Naive B cell (primary cell): ENCODE results near the gene ZNF844. TPM values are rescaled to one million over a fixed set of nuclear protein-coding genes. Genes with fewer than 3 reads are reported as not detected.
"Not testable (repeated sequence)": the region's sequence is repeated elsewhere in the genome, so short reads cannot be mapped to it uniquely, and the experiment has no call there.

Experiments used
- ATAC-seq, 2 donors: fragments of 150-1000 bp; cut with Tn5 transposase; 2 replicates each; pipeline ENCODE4 v1.10.0; 2021; ENCODE audit warnings: low read depth in 2 of 2, mild to moderate bottlenecking in 2 of 2, moderate library complexity in 2 of 2
- DNase-seq: peaks from one replicate; pipeline ENCODE4 v3.0.0; 2022
- H3K27ac Mint-ChIP-seq, 6 donors: one replicate each; pipeline ENCODE4 v1.8.0; 2020 to 2022; ENCODE audit warnings: mild to moderate bottlenecking in 6 of 6, mixed read lengths in 6 of 6, moderate library complexity in 5 of 6, inconsistent platforms in 2 of 6
- H3K27me3 Mint-ChIP-seq, 3 donors: one replicate each; pipeline ENCODE4 v1.8.0; 2021 to 2022; ENCODE audit warnings: mixed read lengths in 3 of 3, mild to moderate bottlenecking in 1 of 3
- H3K36me3 Mint-ChIP-seq, 2 donors: one replicate each; pipeline ENCODE4 v1.8.0; 2020 to 2022; ENCODE audit warnings: mixed read lengths in 2 of 2, inconsistent platforms in 1 of 2, mild to moderate bottlenecking in 1 of 2
- H3K4me1 Mint-ChIP-seq, 3 donors: one replicate each; pipeline ENCODE4 v1.8.0; 2020 to 2022; ENCODE audit warnings: mixed read lengths in 3 of 3, inconsistent platforms in 1 of 3, mild to moderate bottlenecking in 1 of 3, moderate library complexity in 1 of 3
- H3K4me3 Mint-ChIP-seq, 8 donors: one replicate each; pipeline ENCODE4 v1.8.0; 2020 to 2022; ENCODE audit warnings: mild to moderate bottlenecking in 8 of 8, mixed read lengths in 8 of 8, moderate library complexity in 8 of 8, inconsistent platforms in 2 of 8
- H3K9me3 Mint-ChIP-seq, 7 donors: one replicate each; pipeline ENCODE4 v1.8.0; 2020 to 2022; ENCODE audit warnings: mixed read lengths in 7 of 7, mild to moderate bottlenecking in 5 of 7, inconsistent platforms in 2 of 7, moderate library complexity in 1 of 7
- polyA plus RNA-seq, 6 donors: library from polyadenylated mRNA; unstranded; fragments of 300-500 nt; fragmentation: Illumina TruSeq; gene quantifications; one replicate each; pipeline ENCODE4 v1.2.3, GENCODE V29; 2021; ENCODE audit warnings: low read depth in 6 of 6

The ZNF844 gene
- polyA plus RNA-seq, 6 donors from 2014 or later = 6.5 to 44.1 (median 19.2) TPM

GRCh38 chr19:12055784-12056183, 8.7 kb upstream of the ZNF844 start:
- Mint-ChIP-seq H3K9me3 (no peaks in the 10 kb centered on the region), H3K36me3 (no peaks in the 10 kb centered on the region), H3K4me1 (peaks cover 16 to 30% (median 22%) of the 10 kb centered on the region in 3 donors), H3K27ac (no peak overlapping the region), H3K27me3 (peaks cover 0 to 14% (median 8%) of the 10 kb centered on the region in 3 donors), H3K4me3 (peak overlapping the region in 1 of 8 donors; percentile 59)
- ATAC-seq (no peak), DNase-seq (no peak)

- no peak for DNase-seq
- no peaks in the 10 kb centered on the region for H3K27me3 Mint-ChIP-seq
- H3K9me3 Mint-ChIP-seq = peaks cover 6 to 92% (median 76%) of the 10 kb centered on the region in 7 donors
- H3K36me3 Mint-ChIP-seq = peaks cover 40 to 47% of the 10 kb centered on the region in 2 donors
- no peak overlapping the region for H3K27ac Mint-ChIP-seq
- H3K4me1 Mint-ChIP-seq = peaks cover 0 to 7% (median 0%) of the 10 kb centered on the region in 3 donors
- H3K4me3 Mint-ChIP-seq = no peak overlapping the region
- ATAC-seq = no peak
These were observed 11.1 kb downstream of the ZNF844 start for GRCh38 chr19:12075538-12076139.

GRCh38 chr19:12076331-12076730, 11.8 kb downstream of the ZNF844 start:
- peak overlapping the region in 1 of 8 donors; percentile 20 for H3K4me3 Mint-ChIP-seq
- peaks cover 0 to 91% (median 76%) of the 10 kb centered on the region in 7 donors for H3K9me3 Mint-ChIP-seq
- H3K27me3 Mint-ChIP-seq, H3K27ac Mint-ChIP-seq, ATAC-seq, DNase-seq: not testable (repeated sequence)
- H3K4me1 Mint-ChIP-seq = peaks cover 0 to 10% (median 0%) of the 10 kb centered on the region in 3 donors
- H3K36me3 Mint-ChIP-seq = peaks cover 37 to 40% of the 10 kb centered on the region in 2 donors

- Mint-ChIP-seq H3K4me1 (peaks cover 0 to 10% (median 0%) of the 10 kb centered on the region in 3 donors), H3K36me3 (peaks cover 37 to 40% of the 10 kb centered on the region in 2 donors), H3K4me3 (peak overlapping the region in 1 of 8 donors; percentile 30), H3K9me3 (peaks cover 0 to 88% (median 79%) of the 10 kb centered on the region in 7 donors), H3K27ac (no peak overlapping the region), H3K27me3 (no peaks in the 10 kb centered on the region)
- ATAC-seq (no peak), DNase-seq (no peak)
These were observed 12.8 kb downstream of the ZNF844 start for GRCh38 chr19:12077375-12077774.

GRCh38 chr19:12083336-12083735, 18.8 kb downstream of the ZNF844 start:
- Mint-ChIP-seq H3K9me3 (peaks cover 0 to 45% (median 31%) of the 10 kb centered on the region in 7 donors), H3K4me1 (peaks cover 0 to 10% (median 0%) of the 10 kb centered on the region in 3 donors)
- H3K27me3 Mint-ChIP-seq, H3K27ac Mint-ChIP-seq, H3K4me3 Mint-ChIP-seq, ATAC-seq, H3K36me3 Mint-ChIP-seq, DNase-seq: not testable (repeated sequence)

GRCh38 chr19:12085074-12085818, 20.7 kb downstream of the ZNF844 start:
- no peak for DNase-seq
- H3K4me3 Mint-ChIP-seq = no peak overlapping the region
- H3K27me3 Mint-ChIP-seq = no peaks in the 10 kb centered on the region
- H3K4me1 Mint-ChIP-seq = peaks cover 0 to 6% (median 0%) of the 10 kb centered on the region in 3 donors
- no peak overlapping the region for H3K27ac Mint-ChIP-seq
- peaks cover 0 to 26% (median 17%) of the 10 kb centered on the region in 7 donors for H3K9me3 Mint-ChIP-seq
- no peak for ATAC-seq
- peaks cover 0 to 4% of the 10 kb centered on the region in 2 donors for H3K36me3 Mint-ChIP-seq

- Mint-ChIP-seq H3K4me3 (peak overlapping the region in 7 of 8 donors; percentile 31 to 93 (median 46)), H3K36me3 (no peaks in the 10 kb centered on the region), H3K4me1 (peaks cover 10 to 22% (median 18%) of the 10 kb centered on the region in 3 donors), H3K27ac (no peak overlapping the region), H3K9me3 (peaks cover 0 to 4% (median 0%) of the 10 kb centered on the region in 7 donors), H3K27me3 (peaks cover 0 to 5% (median 0%) of the 10 kb centered on the region in 3 donors)
- ATAC-seq (peak in 1 of 2 donors; percentile 37), DNase-seq (peak; percentile 36)
These were observed 26.3 kb downstream of the ZNF844 start for GRCh38 chr19:12090807-12091206.

- Mint-ChIP-seq H3K9me3 (peaks cover 0 to 4% (median 0%) of the 10 kb centered on the region in 7 donors), H3K27me3 (peaks cover 0 to 5% (median 0%) of the 10 kb centered on the region in 3 donors), H3K4me3 (peak overlapping the region; percentile 82 to 93 (median 88)), H3K27ac (peak overlapping the region; percentile 37 to 94 (median 74)), H3K36me3 (no peaks in the 10 kb centered on the region), H3K4me1 (peaks cover 10 to 22% (median 18%) of the 10 kb centered on the region in 3 donors)
- DNase-seq (peak; percentile 36), ATAC-seq (peak; percentile 82 to 83)
These were observed 27.7 kb downstream of the ZNF844 start for GRCh38 chr19:12092065-12092867.

GRCh38 chr19:12092956-12093355, 28.4 kb downstream of the ZNF844 start:
- peak overlapping the region in 2 of 6 donors; percentile 84 to 94 for H3K27ac Mint-ChIP-seq
- DNase-seq = no peak

GRCh38 chr19:12093777-12094176, 29.2 kb downstream of the ZNF844 start:
- peaks cover 10 to 22% (median 18%) of the 10 kb centered on the region in 3 donors for H3K4me1 Mint-ChIP-seq
- ATAC-seq (no peak), DNase-seq (no peak)
- H3K4me3 Mint-ChIP-seq = peak overlapping the region in 5 of 8 donors; percentile 51 to 87 (median 82)
- peaks cover 0 to 8% of the 10 kb centered on the region in 2 donors for H3K36me3 Mint-ChIP-seq
- peak overlapping the region in 1 of 6 donors; percentile 84 for H3K27ac Mint-ChIP-seq
- peaks cover 0 to 6% (median 2%) of the 10 kb centered on the region in 7 donors for H3K9me3 Mint-ChIP-seq
- H3K27me3 Mint-ChIP-seq = peaks cover 0 to 5% (median 0%) of the 10 kb centered on the region in 3 donors

More at GRCh38 chr19:12092956-12093355, 28.4 kb downstream of the ZNF844 start:
- H3K4me3 Mint-ChIP-seq = peak overlapping the region; percentile 82 to 93 (median 86)
- H3K36me3 Mint-ChIP-seq = peaks cover 0 to 4% of the 10 kb centered on the region in 2 donors
- H3K9me3 Mint-ChIP-seq = peaks cover 0 to 3% (median 0%) of the 10 kb centered on the region in 7 donors
- peaks cover 0 to 5% (median 0%) of the 10 kb centered on the region in 3 donors for H3K27me3 Mint-ChIP-seq
- peaks cover 10 to 22% (median 18%) of the 10 kb centered on the region in 3 donors for H3K4me1 Mint-ChIP-seq
- ATAC-seq = no peak

- ATAC-seq (no peak), DNase-seq (no peak)
- Mint-ChIP-seq H3K27me3 (peaks cover 0 to 5% (median 0%) of the 10 kb centered on the region in 3 donors), H3K4me3 (no peak overlapping the region), H3K27ac (no peak overlapping the region), H3K9me3 (peaks cover 0 to 9% (median 2%) of the 10 kb centered on the region in 7 donors), H3K36me3 (peaks cover 0 to 8% of the 10 kb centered on the region in 2 donors), H3K4me1 (peaks cover 10 to 22% (median 18%) of the 10 kb centered on the region in 3 donors)
These were observed 30.7 kb downstream of the ZNF844 start for GRCh38 chr19:12095111-12095790.

- Mint-ChIP-seq H3K4me1 (peaks cover 3 to 6% (median 4%) of the 10 kb centered on the region in 3 donors), H3K4me3 (no peak overlapping the region)
These were observed 33.5 kb downstream of the ZNF844 start for GRCh38 chr19:12098040-12098439.

More at GRCh38 chr19:12098040-12098439, 33.5 kb downstream of the ZNF844 start:
- H3K27me3 Mint-ChIP-seq = peaks cover 0 to 5% (median 0%) of the 10 kb centered on the region in 3 donors
- DNase-seq = no peak
- H3K9me3 Mint-ChIP-seq = peaks cover 0 to 9% (median 2%) of the 10 kb centered on the region in 7 donors
- peaks cover 0 to 8% of the 10 kb centered on the region in 2 donors for H3K36me3 Mint-ChIP-seq
- H3K27ac Mint-ChIP-seq = no peak overlapping the region
- ATAC-seq = no peak
